Thyroid gland (tissue), 4 donors: ENCODE data around the gene PGBD2. TPM values are rescaled to one million over a fixed set of nuclear protein-coding genes. Genes with fewer than 3 reads are reported as not detected.
A peak's percentile ranks its signal among the peaks of the same experiment; 100 is the strongest.

Source experiments
- DNase-seq, 2 donors: peaks; one replicate each; pipeline ENCODE4 v3.0.0-alpha.2; 2019
- H3K27ac ChIP-seq, 3 donors: fragments of 200-600 bp; sonication (generic); 1 replicate in 2 of 3; 2 replicates in 1 of 3; pipeline ENCODE4 v1.5.1; 2016 to 2019; ENCODE audit warnings: mild to moderate bottlenecking in 1 of 3, moderate library complexity in 1 of 3
- H3K27me3 ChIP-seq: fragments of 200-600 bp; sonication (generic); one replicate; pipeline ENCODE4 v1.5.1; 2019
- H3K36me3 ChIP-seq, 2 donors: fragments of 200-600 bp; sonication (generic); one replicate each; pipeline ENCODE4 v1.5.1; 2016 to 2019
- H3K4me1 ChIP-seq, 2 donors: fragments of 200-600 bp; sonication (generic); one replicate each; pipeline ENCODE4 v1.5.1; 2017 to 2019
- H3K4me3 ChIP-seq, 3 donors: fragments of 200-600 bp; sonication (generic); replicated peaks in 1 of 3; 1 replicate in 2 of 3; 2 replicates in 1 of 3; pipeline ENCODE4 v1.5.1; 2016; ENCODE audit warnings: mild to moderate bottlenecking in 1 of 3
- H3K9me3 ChIP-seq: fragments of 200-600 bp; sonication (generic); one replicate; pipeline ENCODE4 v1.5.1; 2017
- CTCF ChIP-seq, 6 experiments: fragments of 200-600 bp in 3 of 6; fragments of 450-650 bp in 3 of 6; sonication (generic) in 3 of 6; IDR thresholded peaks; one replicate each; pipeline ENCODE4 v1.5.1; 2016 to 2019; ENCODE audit warnings: antibody characterized with exemption in 6 of 6, mild to moderate bottlenecking in 2 of 6, inconsistent platforms in 1 of 6, moderate library complexity in 1 of 6
- POLR2A ChIP-seq, 2 donors: fragments of 450-650 bp; IDR thresholded peaks; one replicate each; pipeline ENCODE4 v1.6.1; 2017; ENCODE audit warnings: antibody characterized with exemption in 2 of 2, mild to moderate bottlenecking in 2 of 2, moderate library complexity in 1 of 2
- WGBS, 2 donors: methylation state at CpG; one replicate each; pipeline ENCODE4 v1.1.5; 2017; 5-methylcytosine and 5-hydroxymethylcytosine counted together
- intact Hi-C: fragments of 100-400 bp; cut with DNase I; formaldehyde crosslinking; loops from one replicate; pipeline ENCODE4 v1.15.1; 2023
- total RNA-seq, 4 donors: library from RNA; depleted of rRNA; stranded (reverse); fragments of >200 nt; gene quantifications; one replicate each; pipeline ENCODE4 v1.2.3, GENCODE V29; 2016

PGBD2 gene
- 10 to 100 TPM; 10.0 to 20.3 (median 14.4) TPM for total RNA-seq

DNA sequence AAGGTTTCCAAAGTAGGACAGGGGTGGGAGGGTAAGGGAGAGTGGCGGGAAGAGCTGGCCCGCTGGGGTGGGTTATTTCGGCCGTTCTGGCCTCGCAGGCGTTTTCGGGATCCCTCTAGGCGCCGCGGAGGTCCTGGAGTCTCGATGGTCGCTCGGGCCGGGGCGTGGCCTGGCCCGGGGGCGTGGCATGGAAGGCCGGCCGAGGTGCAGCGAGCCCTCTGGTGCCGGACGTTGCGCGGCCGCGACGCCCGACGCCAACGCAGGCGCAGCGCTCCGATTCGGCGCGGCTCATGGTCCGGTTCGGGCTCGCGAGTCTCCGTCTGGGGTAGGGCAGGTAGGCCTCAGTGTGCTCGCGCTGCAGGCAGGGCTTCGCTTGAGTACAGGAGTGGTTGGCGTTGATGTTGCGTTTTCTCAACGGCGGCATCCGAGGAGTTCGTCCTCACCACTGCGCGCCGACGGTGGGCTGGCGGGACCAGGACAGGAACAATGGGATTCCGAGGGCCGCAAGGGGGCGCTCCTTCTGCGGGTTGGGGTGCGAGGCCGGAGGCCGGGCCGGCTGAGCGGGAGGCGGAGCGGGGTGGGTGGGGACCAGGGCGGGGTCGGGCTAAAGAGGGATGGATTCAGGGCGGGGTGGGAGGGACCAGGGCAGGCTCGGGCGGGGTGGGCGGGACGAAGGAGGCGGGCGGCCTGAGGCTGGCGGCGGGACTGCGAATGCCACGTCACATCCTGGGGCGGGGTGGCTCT is at the start of gene PGBD2:
Gene PGBD2 (plus strand): TSS at position 227 of the 744 bp plus-strand sequence. CDS start 7,628 bp downstream, outside the sequence.
- no peaks in the 10 kb centered on the region for H3K27me3 ChIP-seq
- H3K27ac ChIP-seq: peak within 1 kb of the TSS; percentile 75 to 97 (median 93)
- intact Hi-C loops: no loop called here
- DNase-seq: peak; percentile 93 to 94
- WGBS, 2 donors: 0 to 1% methylated on average over 14 to 19 of the region's 80 CpGs
- no peaks in the 10 kb centered on the region for H3K9me3 ChIP-seq
- TF ChIP-seq CTCF (IDR thresholded peaks at IDR 0.05) (peak in 5 of 6 experiments; percentile 43 to 72 (median 65)), POLR2A (IDR thresholded peaks at IDR 0.05) (peak; percentile 49 to 77)
- H3K4me1 ChIP-seq: peaks cover 0 to 14% of the 10 kb centered on the region in 2 donors
- no peaks in the 10 kb centered on the region for H3K36me3 ChIP-seq
- H3K4me3 ChIP-seq: peak within 1 kb of the TSS; percentile 46 to 83 (median 64)

DNA sequence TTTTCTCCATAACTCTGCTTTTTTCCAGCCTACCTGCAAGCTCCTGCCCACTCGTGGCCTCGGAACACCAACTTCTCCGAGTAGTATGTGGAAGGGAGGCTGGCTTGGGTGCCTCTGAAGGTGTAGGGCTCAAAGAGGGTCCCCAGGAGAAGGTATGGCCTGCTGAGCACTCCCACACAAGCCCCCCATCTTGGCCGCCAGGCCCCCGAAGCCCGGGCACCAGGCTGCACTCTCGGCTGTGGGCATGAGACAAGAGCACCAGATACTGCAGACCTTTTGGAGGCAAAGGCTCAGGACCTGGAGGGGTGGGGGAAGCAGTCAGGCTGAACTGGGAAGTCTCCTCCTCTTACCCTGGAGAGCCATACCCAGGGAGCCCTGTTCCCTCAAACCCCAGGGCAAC is 48.8 kb upstream of the PGBD2 start:
- H3K4me3 ChIP-seq: no peak overlapping the region
- TF ChIP-seq CTCF (IDR thresholded peaks at IDR 0.05) (no peak), POLR2A (IDR thresholded peaks at IDR 0.05) (no peak)
- peaks cover 15 to 18% of the 10 kb centered on the region in 2 donors for H3K4me1 ChIP-seq
- WGBS, 2 donors: 45 to 62% methylated on average over 7 of the region's 7 CpGs
- H3K36me3 ChIP-seq: no peaks in the 10 kb centered on the region
- H3K9me3 ChIP-seq: no peaks in the 10 kb centered on the region
- peak in 1 of 2 donors; percentile 24 for DNase-seq
- intact Hi-C loops: no loop called here
- H3K27ac ChIP-seq: peak overlapping the region in 2 of 3 donors; percentile 49 to 78
- no peaks in the 10 kb centered on the region for H3K27me3 ChIP-seq

DNA sequence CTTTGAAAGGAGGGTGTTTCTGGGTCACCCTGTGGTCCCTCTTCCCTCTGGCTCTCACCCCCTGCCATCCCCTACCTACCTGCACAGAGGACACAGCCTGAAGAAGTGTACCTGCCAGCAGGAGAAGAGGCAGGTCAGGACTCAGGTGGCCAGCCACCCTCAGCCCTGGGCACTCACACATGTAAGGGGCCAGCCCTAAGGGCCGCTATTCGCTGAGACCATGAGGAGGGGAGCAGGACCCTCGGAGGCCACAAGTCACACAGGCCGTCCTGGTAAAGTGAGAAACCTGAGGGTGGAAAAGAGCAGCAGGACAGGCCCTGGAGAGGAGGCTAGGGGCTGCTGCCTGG is 48.3 kb upstream of the PGBD2 start:
- 0 to 3% methylated on average over 2 to 4 of the region's 4 CpGs for WGBS, 2 donors
- TF ChIP-seq CTCF (IDR thresholded peaks at IDR 0.05) (no peak), POLR2A (IDR thresholded peaks at IDR 0.05) (no peak)
- Histone ChIP-seq H3K4me1 (peaks cover 15 to 22% of the 10 kb centered on the region in 2 donors), H3K27ac (peak overlapping the region; percentile 49 to 88 (median 78)), H3K4me3 (peak overlapping the region in 1 of 3 donors; percentile 33), H3K27me3 (no peaks in the 10 kb centered on the region), H3K9me3 (no peaks in the 10 kb centered on the region), H3K36me3 (no peaks in the 10 kb centered on the region)
- intact Hi-C loops: no loop called here
- DNase-seq: no peak

DNA sequence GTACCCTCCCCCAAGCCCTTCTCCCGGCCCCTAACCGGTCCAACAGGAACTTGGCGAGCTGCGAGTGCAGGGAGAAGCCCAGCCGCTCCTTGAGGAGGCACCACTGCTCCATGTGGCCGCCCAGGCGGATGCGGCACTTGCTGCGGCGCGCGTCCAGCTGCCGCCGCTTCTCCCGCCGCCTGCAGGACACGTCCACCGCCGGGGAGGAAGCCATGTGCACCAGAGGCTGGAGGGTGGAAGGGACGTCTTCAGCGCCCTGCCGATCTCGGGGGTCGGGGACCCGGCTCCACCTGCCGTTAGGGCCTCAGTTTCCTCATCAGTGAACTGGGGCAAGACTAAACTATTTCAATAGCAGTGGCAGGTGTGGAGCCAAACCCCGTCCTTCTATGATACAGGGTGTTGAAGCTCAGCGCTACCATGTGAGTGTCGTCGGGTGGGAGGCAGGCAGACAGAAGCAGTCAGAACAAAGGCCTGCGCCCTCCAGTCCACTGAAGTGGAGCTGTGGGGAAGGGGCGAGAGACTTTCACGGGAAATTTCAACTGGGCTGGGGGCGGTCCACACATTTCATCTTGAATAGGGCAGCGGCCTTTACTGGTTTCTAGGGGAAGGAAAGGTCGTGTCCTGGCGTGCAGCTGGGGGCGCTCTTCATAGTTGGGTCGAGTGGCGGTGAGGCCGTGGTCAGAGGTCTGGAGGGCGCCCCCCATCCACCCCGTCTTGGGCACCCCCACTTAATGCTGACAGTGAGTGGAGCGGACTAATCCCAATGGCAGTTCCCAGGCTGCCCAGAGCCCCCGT is 47.7 kb upstream of the PGBD2 start:
- peak overlapping the region; percentile 78 to 95 (median 88) for H3K27ac ChIP-seq
- peaks cover 15 to 26% of the 10 kb centered on the region in 2 donors for H3K4me1 ChIP-seq
- intact Hi-C loops: no loop called here
- H3K9me3 ChIP-seq: no peaks in the 10 kb centered on the region
- 1 to 5% methylated on average over 13 to 41 of the region's 45 CpGs for WGBS, 2 donors
- peak; percentile 85 to 89 for DNase-seq
- H3K4me3 ChIP-seq: peak overlapping the region; percentile 33 to 57 (median 40)
- H3K36me3 ChIP-seq: no peaks in the 10 kb centered on the region
- TF ChIP-seq CTCF (IDR thresholded peaks at IDR 0.05): peak in 4 of 6 experiments; percentile 29 to 42 (median 36)
- peak in 1 of 2 donors; percentile 64 for TF ChIP-seq POLR2A (IDR thresholded peaks at IDR 0.05)
- no peaks in the 10 kb centered on the region for H3K27me3 ChIP-seq
